OCI-LY3 (cell line): Measurements from ENCODE around the gene TSPAN14.

ENCODE experiments used
- H2AFZ ChIP-seq: fragments of 200-600, 300-600 bp; shearing (Covaris generic); 2 replicates; pipeline ENCODE4 v1.6.0; 2014; ENCODE audit warnings: antibody characterized with exemption, low read depth, low read length
- H3K27ac ChIP-seq: fragments of 200-600, 300-600 bp; sonication (generic); 2 replicates; pipeline ENCODE4 v1.5.1; 2014; ENCODE audit warnings: mild to moderate bottlenecking, low read length, moderate library complexity, mixed read lengths
- H3K27me3 ChIP-seq: fragments of 200-600, 300-600 bp; sonication (generic); 2 replicates; pipeline ENCODE4 v1.6.1; 2014; ENCODE audit warnings: low read depth, low read length, mixed read lengths
- H3K36me3 ChIP-seq: fragments of 200-600, 300-600 bp; sonication (generic); replicated peaks from 2 replicates; pipeline ENCODE3; 2014; ENCODE audit warnings: low read depth, low read length, mixed read lengths
- H3K4me1 ChIP-seq: fragments of 300-600, 200-600 bp; sonication (generic); 2 replicates; pipeline ENCODE4 v1.6.1; 2014; ENCODE audit warnings: low read length, mixed read lengths
- H3K4me2 ChIP-seq: fragments of 200-600, 300-600 bp; sonication (generic); 2 replicates; pipeline ENCODE4 v1.6.1; 2014; ENCODE audit warnings: low read length, mixed read lengths
- H3K4me3 ChIP-seq: fragments of 300-600, 200-600 bp; sonication (generic); 2 replicates; pipeline ENCODE4 v1.5.1; 2014; ENCODE audit warnings: antibody characterized with exemption, mild to moderate bottlenecking, low read length, moderate library complexity
- H3K79me2 ChIP-seq: fragments of 300-600, 200-600 bp; shearing (Covaris generic); 2 replicates; pipeline ENCODE4 v1.6.1; 2014; ENCODE audit warnings: mild to moderate bottlenecking, low read length, mixed read lengths
- H3K9ac ChIP-seq: fragments of 300-600, 200-600 bp; shearing (Covaris generic); 2 replicates; pipeline ENCODE4 v1.6.0; 2014; ENCODE audit warnings: mild to moderate bottlenecking, low read length, moderate library complexity
- H3K9me3 ChIP-seq: fragments of 200-600, 300-600 bp; shearing (Covaris generic); 2 replicates; pipeline ENCODE4 v1.6.1; 2014; ENCODE audit warnings: low read length, mixed read lengths; ENCODE audit not compliant: insufficient read depth
- H4K20me1 ChIP-seq: fragments of 200-600, 300-600 bp; sonication (generic); 2 replicates; pipeline ENCODE4 v1.6.1; 2016; ENCODE audit warnings: low read length, mixed read lengths; ENCODE audit not compliant: insufficient read depth
- EZH2phosphoT487 ChIP-seq: fragments of 200-600 bp; shearing (Covaris generic); IDR thresholded peaks from 2 replicates; pipeline ENCODE4 v1.6.1; 2018; ENCODE audit warnings: antibody characterized with exemption, mixed run types, low read depth
- TF ChIP-seq, protein P1 (sequence below): fragments of 200-600, 300-600 bp; sonication (generic); IDR thresholded peaks from 2 replicates; pipeline ENCODE4 v1.5.1; 2014; ENCODE audit warnings: antibody characterized with exemption, low read length, low read depth

The TSPAN14 gene

DNA sequence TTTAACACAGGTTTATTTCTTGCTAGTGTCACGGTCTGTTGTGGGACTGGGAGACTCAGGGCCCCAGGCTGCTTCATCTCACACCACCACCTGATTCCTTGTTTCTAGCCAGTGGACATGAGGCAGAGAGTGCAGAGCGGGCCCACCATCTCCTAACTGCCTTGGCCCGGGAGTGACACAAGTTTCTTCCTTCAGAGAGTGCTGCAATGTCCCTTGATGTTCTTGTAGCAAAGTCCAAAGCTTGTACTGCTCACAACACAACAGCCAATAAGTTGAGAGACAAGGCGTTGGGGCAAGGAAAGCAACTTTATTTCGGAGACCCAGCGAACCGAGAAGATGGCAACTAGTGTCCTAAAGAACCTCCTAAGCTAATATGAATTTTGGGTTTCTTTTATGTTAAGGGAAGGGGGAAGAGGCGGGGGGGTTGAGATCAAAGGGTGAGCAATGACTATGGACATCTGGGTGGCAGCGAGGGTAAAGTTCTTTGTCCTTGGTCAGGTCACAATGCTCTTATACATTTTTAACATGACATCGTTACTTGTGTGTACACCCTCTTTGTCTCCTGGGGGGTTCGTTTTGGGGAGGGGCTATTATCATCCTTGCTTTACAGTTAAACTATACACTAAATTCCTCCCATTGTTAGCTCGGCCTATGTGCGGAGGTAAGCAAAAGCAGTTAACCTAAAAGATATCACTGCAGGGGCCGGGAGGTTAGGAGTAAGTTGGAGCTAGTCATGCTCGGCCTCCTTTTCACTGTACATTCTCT, 115.2 kb downstream of the TSPAN14 start:
- no peak overlapping the region for H3K4me2 ChIP-seq
- no peaks in the 10 kb centered on the region for H3K9me3 ChIP-seq
- no peak overlapping the region for H3K9ac ChIP-seq
- no peak overlapping the region for H2AFZ ChIP-seq
- no peak overlapping the region for H3K4me3 ChIP-seq
- TF ChIP-seq, protein P1, sequence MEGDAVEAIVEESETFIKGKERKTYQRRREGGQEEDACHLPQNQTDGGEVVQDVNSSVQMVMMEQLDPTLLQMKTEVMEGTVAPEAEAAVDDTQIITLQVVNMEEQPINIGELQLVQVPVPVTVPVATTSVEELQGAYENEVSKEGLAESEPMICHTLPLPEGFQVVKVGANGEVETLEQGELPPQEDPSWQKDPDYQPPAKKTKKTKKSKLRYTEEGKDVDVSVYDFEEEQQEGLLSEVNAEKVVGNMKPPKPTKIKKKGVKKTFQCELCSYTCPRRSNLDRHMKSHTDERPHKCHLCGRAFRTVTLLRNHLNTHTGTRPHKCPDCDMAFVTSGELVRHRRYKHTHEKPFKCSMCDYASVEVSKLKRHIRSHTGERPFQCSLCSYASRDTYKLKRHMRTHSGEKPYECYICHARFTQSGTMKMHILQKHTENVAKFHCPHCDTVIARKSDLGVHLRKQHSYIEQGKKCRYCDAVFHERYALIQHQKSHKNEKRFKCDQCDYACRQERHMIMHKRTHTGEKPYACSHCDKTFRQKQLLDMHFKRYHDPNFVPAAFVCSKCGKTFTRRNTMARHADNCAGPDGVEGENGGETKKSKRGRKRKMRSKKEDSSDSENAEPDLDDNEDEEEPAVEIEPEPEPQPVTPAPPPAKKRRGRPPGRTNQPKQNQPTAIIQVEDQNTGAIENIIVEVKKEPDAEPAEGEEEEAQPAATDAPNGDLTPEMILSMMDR, result no peak
- TF ChIP-seq EZH2phosphoT487, result no peak
- no peaks in the 10 kb centered on the region for H3K36me3 ChIP-seq
- H3K27ac ChIP-seq, result no peak overlapping the region
- H3K79me2 ChIP-seq, result no peaks in the 10 kb centered on the region
- no peaks in the 10 kb centered on the region for H4K20me1 ChIP-seq
- no peaks in the 10 kb centered on the region for H3K4me1 ChIP-seq
- H3K27me3 ChIP-seq, result peaks cover 9% of the 10 kb centered on the region; the same call in 1 of the 2 replicates

GRCh38 chr10:80571352-80571751, 117.2 kb downstream of the TSPAN14 start:
- no peak for TF ChIP-seq EZH2phosphoT487
- TF ChIP-seq, protein P1, result no peak
- no peak overlapping the region for H2AFZ ChIP-seq

GRCh38 chr10:80579181-80579763, 125.2 kb downstream of the TSPAN14 start:
- Histone ChIP-seq H4K20me1 (no peaks in the 10 kb centered on the region), H3K27ac (no peak overlapping the region), H2AFZ (no peak overlapping the region), H3K4me2 (no peak overlapping the region), H3K4me1 (no peaks in the 10 kb centered on the region), H3K79me2 (no peaks in the 10 kb centered on the region), H3K36me3 (no peaks in the 10 kb centered on the region), H3K27me3 (peaks cover 7% of the 10 kb centered on the region), H3K4me3 (no peak overlapping the region), H3K9me3 (no peaks in the 10 kb centered on the region), H3K9ac (no peak overlapping the region)
- TF ChIP-seq, protein P1, result no peak
- TF ChIP-seq EZH2phosphoT487, result no peak

More at GRCh38 chr10:80571352-80571751, 117.2 kb downstream of the TSPAN14 start:
- Histone ChIP-seq H3K4me3 (no peak overlapping the region), H4K20me1 (no peaks in the 10 kb centered on the region), H3K27ac (no peak overlapping the region), H3K79me2 (no peaks in the 10 kb centered on the region), H3K9ac (no peak overlapping the region), H3K4me1 (no peaks in the 10 kb centered on the region), H3K36me3 (no peaks in the 10 kb centered on the region), H3K27me3 (peaks cover 9% of the 10 kb centered on the region; the same call in 1 of the 2 replicates), H3K9me3 (no peaks in the 10 kb centered on the region), H3K4me2 (no peak overlapping the region)

DNA sequence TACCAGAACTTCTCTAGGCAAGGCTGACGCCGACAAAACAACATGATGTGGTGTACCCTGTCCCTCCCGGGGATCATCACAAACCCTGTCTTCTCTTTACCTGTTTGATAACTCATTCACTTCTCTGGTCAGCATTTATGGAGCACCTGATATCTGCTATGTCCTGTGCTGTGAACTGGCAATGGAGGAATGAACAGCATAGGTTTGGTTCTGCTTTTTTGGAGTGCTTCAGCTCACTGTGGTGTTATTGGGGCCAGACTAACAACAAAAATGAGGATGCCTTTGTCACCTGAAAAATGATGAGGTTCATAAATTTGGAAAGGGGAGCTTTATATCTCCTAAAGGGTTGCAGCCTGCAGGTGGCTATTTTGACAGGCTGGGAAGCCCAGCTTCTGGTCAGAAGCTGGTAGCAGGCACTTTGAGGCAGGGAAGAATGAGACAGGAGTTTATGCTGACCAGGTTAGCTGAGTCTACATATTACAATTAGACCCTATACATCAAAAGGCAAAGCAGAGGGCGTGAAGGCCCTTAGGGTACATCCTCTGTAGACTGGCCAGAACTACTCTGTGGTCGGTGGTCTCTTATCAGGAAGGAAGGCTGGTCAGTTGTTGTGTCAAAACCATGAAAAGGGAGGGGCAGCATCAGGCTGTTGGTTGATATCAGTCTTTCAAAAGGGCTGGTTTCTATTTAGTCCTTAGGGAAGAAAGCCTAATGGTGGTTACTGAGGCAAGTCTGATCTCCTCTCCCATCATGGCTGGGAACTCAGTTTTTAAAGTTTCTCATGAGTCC, 125.9 kb downstream of the TSPAN14 start:
- Histone ChIP-seq H3K9ac (no peak overlapping the region), H3K27ac (no peak overlapping the region), H3K4me2 (no peak overlapping the region), H3K4me1 (no peaks in the 10 kb centered on the region), H4K20me1 (no peaks in the 10 kb centered on the region), H3K79me2 (no peaks in the 10 kb centered on the region), H2AFZ (no peak overlapping the region), H3K36me3 (no peaks in the 10 kb centered on the region), H3K4me3 (no peak overlapping the region), H3K27me3 (peaks cover 13% of the 10 kb centered on the region), H3K9me3 (no peaks in the 10 kb centered on the region)
- TF ChIP-seq, protein P1, result no peak
- no peak for TF ChIP-seq EZH2phosphoT487
